ENCODE results near the gene TREM1.

- TF ChIP-seq YY1 (IDR thresholded peaks at IDR 0.05; ENCODE audit: insufficient read depth, insufficient read length) = no peak
- no peak for TF ChIP-seq SUZ12 (IDR thresholded peaks at IDR 0.05; ENCODE audit: extremely low read depth, insufficient read depth, insufficient read length)
- no peak for TF ChIP-seq ZNF274 (IDR thresholded peaks at IDR 0.05; ENCODE audit: low read depth, low read length)
Measured at GRCh38 chr6:41274256-41274655, 12.2 kb downstream of the TREM1 start.
